Measurements from ENCODE around the gene RGL4. TPM values are rescaled to one million over a fixed set of nuclear protein-coding genes. Genes with fewer than 3 reads are reported as not detected.

Gene RGL4
- total and polyA plus RNA-seq, 2 of the 8 experiments (the other 6 are each of a cell fraction or from before 2014, with no cell fraction given): not detected

DNA sequence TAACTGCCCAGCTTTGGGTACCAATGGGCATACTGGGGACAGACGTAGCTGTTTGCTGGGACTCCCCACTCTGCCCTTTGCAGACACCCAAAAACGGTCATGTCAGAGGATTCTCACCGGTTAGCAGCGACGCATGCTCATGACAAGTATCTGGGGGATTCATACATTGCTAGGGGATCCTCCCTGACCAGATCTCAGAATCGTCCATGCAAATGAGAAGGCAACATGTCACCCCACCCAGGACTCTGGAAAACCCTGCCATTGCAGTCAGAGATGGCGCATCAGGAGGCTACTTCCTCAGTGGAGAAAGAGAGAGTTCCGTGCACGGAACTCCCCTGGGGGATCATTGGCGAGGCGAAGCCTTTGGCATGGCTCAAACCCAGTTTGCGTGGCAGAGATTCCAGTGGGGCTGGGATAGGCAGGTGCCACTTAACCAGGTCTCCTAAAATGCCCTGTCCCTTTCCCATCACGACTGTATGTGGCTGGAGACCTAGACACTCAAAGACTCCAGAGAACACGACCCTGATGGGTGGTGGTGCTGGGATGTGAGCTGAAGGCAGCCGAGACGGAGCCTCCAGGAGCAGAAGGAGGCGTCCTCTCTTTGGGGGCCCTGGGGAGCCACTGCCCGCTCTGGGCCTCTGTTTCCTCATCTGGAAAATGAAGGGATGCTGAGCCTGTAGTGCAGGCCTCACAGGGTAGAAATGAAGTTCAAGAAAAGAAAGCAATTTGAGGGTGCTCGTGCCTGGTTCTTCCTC is 4.9 kb downstream of the RGL4 start:
- Histone ChIP-seq H3K79me2 (ENCODE audit: control insufficient read depth in 1 of 2, insufficient read depth in 2 of 2, low read length in 2 of 2) (no peaks in the 10 kb centered on the region), H3K23ac (ENCODE audit: insufficient read length) (no peak overlapping the region), H3K4me2 (ENCODE audit: insufficient read depth in 1 of 2, low read depth in 2 of 2, low read length in 2 of 2) (no peak overlapping the region), H3K79me1 (ENCODE audit: low read depth, low read length) (peaks cover 2% of the 10 kb centered on the region; the same call in 1 of the 2 replicates), H2BK5ac (ENCODE audit: low read depth, low read length) (no peak overlapping the region), H2BK20ac (ENCODE audit: low read length) (no peak overlapping the region), H3K36me3 (ENCODE audit: control insufficient read depth in 2 of 4, insufficient read depth in 4 of 4, low read length in 3 of 4) (peaks cover 6 to 15% (median 10%) of the 10 kb centered on the region in 4 experiments; a peak in 5 of 8 replicates), H3K27me3 (replicated peaks in 1 of 4; ENCODE audit: control insufficient read depth in 3 of 4, extremely low read depth in 1 of 4, insufficient read depth in 3 of 4, low read length in 3 of 4) (no peaks in the 10 kb centered on the region), H4K91ac (replicated peaks; ENCODE audit: insufficient read length, low read length) (no peak overlapping the region), H2BK120ac (replicated peaks; ENCODE audit: low read depth, low read length) (no peak overlapping the region), H3K27ac (ENCODE audit: low read depth, low read length) (no peak overlapping the region), H3K23me2 (ENCODE audit: low read depth, low read length) (no peaks in the 10 kb centered on the region), H2BK12ac (ENCODE audit: low read depth, low read length) (no peak overlapping the region), H4K5ac (ENCODE audit: insufficient read length, low read depth, low read length) (no peak overlapping the region), H3K9ac (replicated peaks in 1 of 4; ENCODE audit: extremely low read depth in 1 of 4, low read depth in 3 of 4, low read length in 3 of 4) (no peak overlapping the region), H3K18ac (ENCODE audit: extremely low read depth, low read length) (no peak overlapping the region), H2AK5ac (ENCODE audit: low read depth, low read length) (no peak overlapping the region), H3K9me3 (ENCODE audit: insufficient read depth in 2 of 2, low read depth in 1 of 2, low read length in 1 of 2) (no peaks in the 10 kb centered on the region), H3K4me3 (ENCODE audit: extremely low read depth in 1 of 4, insufficient read depth in 2 of 4, low read depth in 3 of 4, low read length in 4 of 4) (no peak overlapping the region), H3K4me1 (replicated peaks in 1 of 4; ENCODE audit: control insufficient read depth in 3 of 4, insufficient read depth in 4 of 4, low read length in 3 of 4) (no peaks in the 10 kb centered on the region), H2BK15ac (ENCODE audit: low read length) (no peak overlapping the region), H3K56ac (replicated peaks; ENCODE audit: insufficient read length, low read depth, low read length) (no peak overlapping the region), H3K14ac (ENCODE audit: insufficient read length) (no peak overlapping the region), H4K8ac (ENCODE audit: extremely low read depth, insufficient read depth, low read length) (no peak overlapping the region), H3K4ac (replicated peaks; ENCODE audit: insufficient read length, low read depth, low read length) (no peak overlapping the region), H2AFZ (ENCODE audit: low read length) (no peak overlapping the region), H4K20me1 (replicated peaks in 1 of 2; ENCODE audit: control insufficient read depth in 1 of 2, insufficient read depth in 2 of 2, low read length in 2 of 2) (peaks cover 10 to 24% of the 10 kb centered on the region in 2 experiments)
- ChIA-PET POLR2A (ENCODE audit: partially characterized antibody) (interaction anchor here (0.6 to 1.1 kb wide), 3 partner anchors 15 to 35 kb away, joined by 3 to 4 read pairs (median 3); no protein-coding TSS in a partner anchor), CTCF (ENCODE audit: partially characterized antibody) (interaction anchor here (1.1 to 1.4 kb wide), 3 partner anchors 17 to 72 kb away, joined by 3 to 4 read pairs (median 3); partner anchors contain the start of gene CHCHD10)
- no peak for DNase-seq (ENCODE audit: low read depth in 1 of 2, low spot score in 2 of 2)
- WGBS, 2 experiments (ENCODE audit: extremely low coverage in 1 of 2, insufficient coverage in 1 of 2, insufficient read length in 1 of 2, insufficient replicate concordance in 2 of 2, low coverage in 1 of 2, low lambda C conversion rate in 2 of 2, missing lambda C conversion rate in 1 of 2): 92% methylated on average over 19 of the region's 19 CpGs; no CpG with 5 or more reads in 1 of the 2 experiments
- FAIRE-seq: no peak
- TF ChIP-seq POLR2AphosphoS5 (IDR thresholded peaks at IDR 0.05; ENCODE audit: low read depth, low read length) (no peak), KDM4A (IDR thresholded peaks at IDR 0.05; ENCODE audit: low read depth, low read length, severe bottlenecking) (no peak), HDAC6 (IDR thresholded peaks at IDR 0.05; ENCODE audit: low read depth, low read length) (no peak), RNF2 (IDR thresholded peaks at IDR 0.05; ENCODE audit: borderline replicate concordance, low read depth, low read length, missing control alignments, poor library complexity, severe bottlenecking) (no peak), KDM5A (IDR thresholded peaks at IDR 0.05; ENCODE audit: low read length) (no peak), RAD21 (IDR thresholded peaks at IDR 0.05 in 1 of 2, conservative IDR thresholded peaks at IDR 0.05 in 1 of 2; ENCODE audit: low read depth in 2 of 2, low read length in 2 of 2) (no peak), TBP (IDR thresholded peaks at IDR 0.05; ENCODE audit: low read depth, low read length) (no peak), SP1 (IDR thresholded peaks at IDR 0.05; ENCODE audit: low read depth, low read length) (no peak)

Data from H1 (cell line).